Embryonic facial prominence (tissue), 1 donor: ENCODE results near the gene JMJD8.

Source experiments
- DNase-seq: peaks from one replicate; pipeline ENCODE4 v3.0.0-alpha.2; 2016; ENCODE audit errors: extremely low spot score

The JMJD8 gene

GRCh38 chr16:638836-639235 is 45.3 kb downstream of the JMJD8 start:
- DNase-seq: no peak

- no peak for DNase-seq
Measured at GRCh38 chr16:638034-638543, 46.0 kb downstream of the JMJD8 start.

GRCh38 chr16:637081-638018 is 46.8 kb downstream of the JMJD8 start:
- DNase-seq: no peak

- peak; percentile 91 for DNase-seq
Measured at GRCh38 chr16:636206-637080, 47.7 kb downstream of the JMJD8 start, which contains the start of gene METTL26. METTL26 (minus strand) TSS chr16:636305; CDS start chr16:636290, 15 bp downstream.

- DNase-seq: no peak
Measured at GRCh38 chr16:635573-636205, 48.4 kb downstream of the JMJD8 start.

GRCh38 chr16:634996-635395 is 49.1 kb downstream of the JMJD8 start:
- no peak for DNase-seq

GRCh38 chr16:634051-634670 is 50.0 kb downstream of the JMJD8 start:
- DNase-seq: no peak

- DNase-seq: no peak
Measured at GRCh38 chr16:633336-634050, 50.6 kb downstream of the JMJD8 start.

- DNase-seq: no peak
Measured at GRCh38 chr16:632486-633335, 51.4 kb downstream of the JMJD8 start.

GRCh38 chr16:631808-632358 is 52.3 kb downstream of the JMJD8 start:
- DNase-seq: no peak
